Inflammatory macrophage treated with lipopolysaccharide for 1 hour (primary cell): Measurements from ENCODE around the gene TNKS1BP1.
"Not testable (repeated sequence)": the region's sequence is repeated elsewhere in the genome, so short reads cannot be mapped to it uniquely, and the experiment has no call there.

Experiments
- DNase-seq, 2 donors: peaks; one replicate each; pipeline ENCODE4 v3.0.0-alpha.2; 2020 to 2022

Gene TNKS1BP1

GRCh38 chr11:57324886-57325734 lies at the start of gene TNKS1BP1:
Gene TNKS1BP1, minus strand, starts transcription at chr11:57324952. Its CDS starts 3,067 bp downstream, at chr11:57321885.
- DNase-seq, result peak; percentile 91 to 95

- DNase-seq, result no peak
These were observed 48.4 kb upstream of the TNKS1BP1 start for GRCh38 chr11:57373146-57373545.

- no peak for DNase-seq
These were observed 46.2 kb upstream of the TNKS1BP1 start for GRCh38 chr11:57370941-57371340.

GRCh38 chr11:57370251-57370650 lies 45.5 kb upstream of the TNKS1BP1 start:
- no peak for DNase-seq

GRCh38 chr11:57368845-57369232 lies 44.1 kb upstream of the TNKS1BP1 start:
- DNase-seq, result no peak

- peak; percentile 29 to 44 for DNase-seq
These were observed 43.5 kb upstream of the TNKS1BP1 start for GRCh38 chr11:57368106-57368844.

GRCh38 chr11:57364851-57365660 lies 40.3 kb upstream of the TNKS1BP1 start:
- no peak for DNase-seq

GRCh38 chr11:57363131-57364080 lies 38.7 kb upstream of the TNKS1BP1 start:
- no peak for DNase-seq

- no peak for DNase-seq
These were observed 37.2 kb upstream of the TNKS1BP1 start for GRCh38 chr11:57361926-57362325.

- not testable (repeated sequence) for DNase-seq
These were observed 36.7 kb upstream of the TNKS1BP1 start for GRCh38 chr11:57361420-57361819.

GRCh38 chr11:57360991-57361390 lies 36.2 kb upstream of the TNKS1BP1 start:
- DNase-seq, result no peak

GRCh38 chr11:57359896-57360690 lies 35.3 kb upstream of the TNKS1BP1 start:
- no peak for DNase-seq

- no peak for DNase-seq
These were observed 34.6 kb upstream of the TNKS1BP1 start for GRCh38 chr11:57359396-57359795.

GRCh38 chr11:57358991-57359390 lies 34.2 kb upstream of the TNKS1BP1 start:
- DNase-seq, result no peak

- DNase-seq, result peak in 1 of 2 donors; percentile 41
These were observed 33.8 kb upstream of the TNKS1BP1 start for GRCh38 chr11:57358543-57358961.

- DNase-seq, result no peak
These were observed 33.1 kb upstream of the TNKS1BP1 start for GRCh38 chr11:57357856-57358255.

- no peak for DNase-seq
These were observed 32.6 kb upstream of the TNKS1BP1 start for GRCh38 chr11:57357310-57357709.

GRCh38 chr11:57356268-57356667 lies 31.5 kb upstream of the TNKS1BP1 start:
- peak; percentile 35 to 52 for DNase-seq

- DNase-seq, result peak in 1 of 2 donors; percentile 55
These were observed 29.9 kb upstream of the TNKS1BP1 start for GRCh38 chr11:57354699-57355098.

- DNase-seq, result peak; percentile 42 to 52
These were observed 29.1 kb upstream of the TNKS1BP1 start for GRCh38 chr11:57353852-57354251.

- no peak for DNase-seq
These were observed 28.7 kb upstream of the TNKS1BP1 start for GRCh38 chr11:57353446-57353845.
